Measurements from ENCODE around the gene PTPRA.

- TF ChIP-seq CTCFL (IDR thresholded peaks at IDR 0.05; ENCODE audit: borderline replicate concordance, insufficient read depth, low read depth, low read length, poor library complexity, severe bottlenecking) (no peak), NR3C1 (CRISPR knock-in tag; IDR thresholded peaks at IDR 0.05) (no peak), ARNT (IDR thresholded peaks at IDR 0.05) (no peak), ELK3 (CRISPR knock-in tag; IDR thresholded peaks at IDR 0.05) (no peak), MYNN (IDR thresholded peaks at IDR 0.05) (no peak), MYNN (CRISPR knock-in tag; IDR thresholded peaks at IDR 0.05) (no peak), FOXM1 (IDR thresholded peaks at IDR 0.05; ENCODE audit: low read depth) (no peak), FOXM1 (CRISPR knock-in tag; IDR thresholded peaks at IDR 0.05; ENCODE audit: low read depth) (no peak), TCF7L2 (IDR thresholded peaks at IDR 0.05; ENCODE audit: low read depth, low read length) (no peak), CBX3 (IDR thresholded peaks at IDR 0.05; ENCODE audit: borderline replicate concordance in 1 of 2, low read length in 2 of 2) (no peak), ZBTB49 (CRISPR knock-in tag; IDR thresholded peaks at IDR 0.05; ENCODE audit: borderline replicate concordance) (no peak)
Measured at GRCh38 chr20:2845607-2846006, 27.7 kb upstream of the PTPRA start.

Measured in K562 (cell line).